GM23338 (cell line): ENCODE data around the gene AGAP1.
A peak's percentile ranks its signal among the peaks of the same experiment; 100 is the strongest.

ENCODE experiments used
- CTCF ChIP-seq, 2 experiments: fragments of 200-600 bp in 1 of 2; sonication (generic) in 1 of 2; conservative IDR thresholded peaks; 2 replicates each; pipeline versions ENCODE4 v1.5.1 to v1.6.1; 2016 to 2017; ENCODE audit warnings: antibody characterized with exemption in 2 of 2, low read depth in 2 of 2, mild to moderate bottlenecking in 2 of 2, moderate library complexity in 1 of 2
- EZH2 ChIP-seq: fragments of 200-600 bp; sonication (generic); IDR thresholded peaks from one replicate; pipeline ENCODE4 v1.8.0; 2017; ENCODE audit warnings: antibody characterized with exemption, mild to moderate bottlenecking, low read depth; ENCODE audit not compliant: unreplicated experiment
- POLR2AphosphoS5 ChIP-seq: IDR thresholded peaks from 2 replicates; pipeline ENCODE4 v1.6.1; 2016; ENCODE audit warnings: antibody characterized with exemption, low read depth

- TF ChIP-seq EZH2 = peak; percentile 47
- no peak for TF ChIP-seq CTCF (conservative IDR thresholded peaks at IDR 0.05; ENCODE audit: low read depth in 2 of 2)
- no peak for TF ChIP-seq POLR2AphosphoS5
Measured at GRCh38 chr2:236160366-236161081, 666.7 kb downstream of the AGAP1 start.
